HFF-Myc (cell line): ENCODE data around the gene ZDHHC20.
"Not testable (repeated sequence)": the region's sequence is repeated elsewhere in the genome, so short reads cannot be mapped to it uniquely, and the experiment has no call there.

Source experiments
- DNase-seq: peaks from one replicate; pipeline ENCODE4 v3.0.0-alpha.2; 2011; ENCODE audit warnings: low read depth; ENCODE audit errors: extremely low read depth
- H3K4me3 ChIP-seq: replicated peaks from 2 replicates; pipeline ENCODE4 v1.5.1; 2011; ENCODE audit warnings: low read depth, mild to moderate bottlenecking, control low read depth, low read length
- TF ChIP-seq, protein P1 (sequence below): IDR thresholded peaks from 2 replicates; pipeline ENCODE4 v1.5.1; 2012; ENCODE audit warnings: mild to moderate bottlenecking, low read depth, low read length, control low read depth; ENCODE audit errors: missing control alignments

ZDHHC20 gene

DNA sequence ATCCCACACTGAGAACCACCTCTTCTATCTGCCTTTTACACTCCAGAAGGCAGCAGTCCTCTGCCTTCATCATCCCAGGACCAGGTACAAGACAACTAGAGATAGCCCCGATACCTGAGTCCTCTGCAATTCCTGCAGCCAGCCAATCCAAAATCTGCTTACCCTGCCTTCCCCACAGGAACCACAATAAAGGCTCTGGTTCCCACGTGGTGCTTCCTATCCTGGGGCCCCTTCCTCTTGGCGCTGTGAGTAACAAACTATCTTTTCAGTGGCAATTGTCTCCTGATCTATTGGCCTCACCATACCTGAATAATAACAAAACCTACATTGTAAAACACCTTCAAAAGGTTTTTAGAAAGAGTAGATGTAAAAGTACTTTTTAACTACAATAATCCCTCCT lies 63.1 kb downstream of the ZDHHC20 start:
- no peak for DNase-seq
- TF ChIP-seq, protein P1, sequence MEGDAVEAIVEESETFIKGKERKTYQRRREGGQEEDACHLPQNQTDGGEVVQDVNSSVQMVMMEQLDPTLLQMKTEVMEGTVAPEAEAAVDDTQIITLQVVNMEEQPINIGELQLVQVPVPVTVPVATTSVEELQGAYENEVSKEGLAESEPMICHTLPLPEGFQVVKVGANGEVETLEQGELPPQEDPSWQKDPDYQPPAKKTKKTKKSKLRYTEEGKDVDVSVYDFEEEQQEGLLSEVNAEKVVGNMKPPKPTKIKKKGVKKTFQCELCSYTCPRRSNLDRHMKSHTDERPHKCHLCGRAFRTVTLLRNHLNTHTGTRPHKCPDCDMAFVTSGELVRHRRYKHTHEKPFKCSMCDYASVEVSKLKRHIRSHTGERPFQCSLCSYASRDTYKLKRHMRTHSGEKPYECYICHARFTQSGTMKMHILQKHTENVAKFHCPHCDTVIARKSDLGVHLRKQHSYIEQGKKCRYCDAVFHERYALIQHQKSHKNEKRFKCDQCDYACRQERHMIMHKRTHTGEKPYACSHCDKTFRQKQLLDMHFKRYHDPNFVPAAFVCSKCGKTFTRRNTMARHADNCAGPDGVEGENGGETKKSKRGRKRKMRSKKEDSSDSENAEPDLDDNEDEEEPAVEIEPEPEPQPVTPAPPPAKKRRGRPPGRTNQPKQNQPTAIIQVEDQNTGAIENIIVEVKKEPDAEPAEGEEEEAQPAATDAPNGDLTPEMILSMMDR: no peak
- no peak overlapping the region for H3K4me3 ChIP-seq

DNA sequence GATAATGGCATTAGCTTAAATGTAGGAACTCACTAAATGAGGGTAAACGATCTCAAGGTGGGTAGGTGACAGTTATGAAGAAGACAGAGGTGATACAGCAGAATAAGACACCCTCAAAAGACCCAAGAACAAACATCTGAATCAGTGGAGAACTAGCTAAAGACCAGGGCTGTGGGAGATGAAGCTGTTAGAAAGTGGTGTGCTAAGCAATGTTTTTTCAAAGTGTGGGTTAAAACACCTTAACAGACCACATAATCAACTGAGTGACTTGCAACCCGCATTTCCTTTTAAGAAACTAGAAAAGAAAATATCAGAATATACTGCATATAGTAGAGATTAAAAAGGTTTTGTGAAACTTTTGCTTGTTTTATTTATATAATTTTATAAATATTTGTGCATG lies 70.0 kb downstream of the ZDHHC20 start:
- DNase-seq: no peak
- no peak overlapping the region for H3K4me3 ChIP-seq

DNA sequence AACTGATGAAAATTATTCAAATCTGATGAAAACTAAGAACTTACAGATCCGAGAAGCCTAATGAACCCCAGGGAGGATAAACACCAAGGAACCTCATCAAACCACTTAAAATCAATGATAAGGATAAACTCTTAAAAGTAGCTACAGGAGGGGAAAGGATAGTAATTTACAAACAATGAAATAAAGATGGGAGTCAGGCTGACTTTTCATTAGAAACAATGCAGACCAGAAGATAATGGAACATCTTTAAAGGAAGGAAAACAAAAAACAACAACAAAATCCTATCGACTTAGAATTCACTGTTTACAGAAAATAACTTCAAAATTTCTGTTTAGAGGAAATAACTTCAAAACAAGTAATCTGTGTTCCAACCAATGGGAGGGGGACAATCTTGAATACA lies 73.4 kb downstream of the ZDHHC20 start:
- no peak overlapping the region for H3K4me3 ChIP-seq
- DNase-seq: no peak
- TF ChIP-seq, protein P1: no peak

More for the DNA sequence above, 70.0 kb downstream of the ZDHHC20 start:
- TF ChIP-seq, protein P1: no peak

DNA sequence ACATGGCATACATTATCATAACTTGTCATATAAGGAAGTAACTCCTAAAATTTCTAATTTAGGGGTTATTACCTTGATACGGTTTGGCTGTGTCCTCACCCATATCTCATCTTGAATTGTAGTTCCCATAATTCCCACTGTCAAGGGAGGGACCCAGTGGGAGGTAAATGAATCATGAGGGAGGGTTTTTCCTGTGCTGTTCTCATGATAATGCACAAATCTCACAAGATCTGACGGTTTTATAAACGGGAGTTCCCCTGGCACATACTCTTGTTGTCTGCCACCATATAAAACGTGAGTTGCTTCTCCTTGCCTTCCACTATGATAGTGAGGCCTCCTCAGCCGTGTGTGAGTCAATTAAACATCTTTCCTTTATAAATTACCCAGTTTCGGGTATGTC lies 76.0 kb downstream of the ZDHHC20 start:
- no peak overlapping the region for H3K4me3 ChIP-seq
- no peak for DNase-seq
- TF ChIP-seq, protein P1: no peak

DNA sequence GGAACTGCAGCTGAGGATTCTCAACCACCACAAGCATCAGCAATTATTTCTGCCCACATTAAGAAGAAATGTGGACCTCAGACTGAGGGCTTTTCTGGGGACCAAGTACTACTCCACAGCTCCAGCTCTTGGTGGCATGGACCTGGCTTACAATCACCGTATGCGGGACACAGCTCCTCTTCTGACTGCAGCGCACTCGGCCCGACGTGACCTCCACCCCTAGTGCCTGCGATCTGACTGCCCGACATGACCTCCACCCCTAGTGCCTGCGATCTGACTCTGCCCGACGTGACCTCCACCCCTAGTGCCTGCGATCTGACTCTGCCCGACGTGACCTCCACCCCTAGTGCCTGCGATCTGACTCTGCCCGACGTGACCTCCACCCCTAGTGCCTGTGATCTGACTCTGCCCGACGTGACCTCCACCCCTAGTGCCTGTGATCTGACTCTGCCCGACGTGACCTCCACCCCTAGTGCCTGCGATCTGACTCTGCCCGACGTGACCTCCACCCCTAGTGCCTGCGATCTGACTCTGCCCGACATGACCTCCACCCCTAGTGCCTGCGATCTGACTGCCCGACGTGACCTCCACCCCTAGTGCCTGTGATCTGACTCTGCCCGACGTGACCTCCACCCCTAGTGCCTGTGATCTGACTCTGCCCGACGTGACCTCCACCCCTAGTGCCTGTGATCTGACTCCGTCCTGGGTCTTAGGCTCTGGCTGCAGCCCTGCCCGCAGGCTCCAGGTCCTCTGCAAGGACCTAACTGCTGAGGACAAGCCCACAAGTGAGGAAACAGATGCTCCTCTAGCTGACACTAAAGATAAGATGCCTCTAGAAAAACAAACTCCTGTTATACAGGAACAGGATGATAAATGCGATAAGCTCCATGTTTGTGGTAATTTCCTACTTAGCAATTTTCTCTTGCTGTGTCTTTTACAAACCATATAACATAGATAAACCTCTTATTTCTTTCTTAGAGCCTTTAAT lies 81.8 kb downstream of the ZDHHC20 start:
- not testable (repeated sequence) for DNase-seq, H3K4me3 ChIP-seq

DNA sequence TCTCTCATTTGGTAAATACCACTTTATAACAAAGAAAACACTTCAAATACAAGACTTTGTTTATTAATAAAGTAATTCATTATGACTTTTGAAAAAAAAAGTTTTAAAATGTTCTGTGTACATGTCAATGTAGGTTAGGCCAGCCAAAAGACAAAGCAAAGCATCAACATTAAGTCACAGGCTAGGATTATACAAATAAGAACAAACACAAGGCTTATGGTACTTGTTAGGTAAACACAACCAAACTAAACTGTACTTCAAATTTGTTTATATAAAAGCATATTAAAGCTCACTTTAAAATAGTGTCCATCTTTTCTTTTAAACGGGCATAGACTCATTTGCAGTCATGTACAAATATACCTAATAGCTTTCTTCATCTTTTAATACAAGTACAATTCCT lies 86.6 kb downstream of the ZDHHC20 start:
- TF ChIP-seq, protein P1: no peak
- DNase-seq: no peak
- H3K4me3 ChIP-seq: no peak overlapping the region

DNA sequence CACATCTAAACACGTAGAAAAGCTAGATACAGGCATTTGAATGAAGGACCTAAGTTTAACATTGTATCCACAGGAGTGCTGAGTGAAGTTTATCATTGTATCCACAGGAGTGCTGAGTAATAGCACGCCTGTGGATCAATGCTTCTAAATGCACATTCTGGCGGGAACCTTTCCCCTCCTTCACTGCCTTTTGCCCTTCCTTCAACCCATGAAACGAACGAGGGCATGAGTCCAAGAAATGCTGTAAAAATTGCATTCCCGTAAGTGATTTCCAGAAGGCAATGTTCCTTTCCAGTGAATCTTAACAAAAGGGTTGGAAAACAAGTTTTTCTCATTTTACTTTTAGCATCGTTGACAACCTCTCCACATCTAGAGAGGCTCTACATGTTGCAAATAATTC lies 88.1 kb downstream of the ZDHHC20 start:
- TF ChIP-seq, protein P1: no peak
- no peak overlapping the region for H3K4me3 ChIP-seq
- no peak for DNase-seq
